ENCODE data around the gene HFM1.
"Not testable (repeated sequence)": the region's sequence is repeated elsewhere in the genome, so short reads cannot be mapped to it uniquely, and the experiment has no call there.

Gene HFM1, protein sequence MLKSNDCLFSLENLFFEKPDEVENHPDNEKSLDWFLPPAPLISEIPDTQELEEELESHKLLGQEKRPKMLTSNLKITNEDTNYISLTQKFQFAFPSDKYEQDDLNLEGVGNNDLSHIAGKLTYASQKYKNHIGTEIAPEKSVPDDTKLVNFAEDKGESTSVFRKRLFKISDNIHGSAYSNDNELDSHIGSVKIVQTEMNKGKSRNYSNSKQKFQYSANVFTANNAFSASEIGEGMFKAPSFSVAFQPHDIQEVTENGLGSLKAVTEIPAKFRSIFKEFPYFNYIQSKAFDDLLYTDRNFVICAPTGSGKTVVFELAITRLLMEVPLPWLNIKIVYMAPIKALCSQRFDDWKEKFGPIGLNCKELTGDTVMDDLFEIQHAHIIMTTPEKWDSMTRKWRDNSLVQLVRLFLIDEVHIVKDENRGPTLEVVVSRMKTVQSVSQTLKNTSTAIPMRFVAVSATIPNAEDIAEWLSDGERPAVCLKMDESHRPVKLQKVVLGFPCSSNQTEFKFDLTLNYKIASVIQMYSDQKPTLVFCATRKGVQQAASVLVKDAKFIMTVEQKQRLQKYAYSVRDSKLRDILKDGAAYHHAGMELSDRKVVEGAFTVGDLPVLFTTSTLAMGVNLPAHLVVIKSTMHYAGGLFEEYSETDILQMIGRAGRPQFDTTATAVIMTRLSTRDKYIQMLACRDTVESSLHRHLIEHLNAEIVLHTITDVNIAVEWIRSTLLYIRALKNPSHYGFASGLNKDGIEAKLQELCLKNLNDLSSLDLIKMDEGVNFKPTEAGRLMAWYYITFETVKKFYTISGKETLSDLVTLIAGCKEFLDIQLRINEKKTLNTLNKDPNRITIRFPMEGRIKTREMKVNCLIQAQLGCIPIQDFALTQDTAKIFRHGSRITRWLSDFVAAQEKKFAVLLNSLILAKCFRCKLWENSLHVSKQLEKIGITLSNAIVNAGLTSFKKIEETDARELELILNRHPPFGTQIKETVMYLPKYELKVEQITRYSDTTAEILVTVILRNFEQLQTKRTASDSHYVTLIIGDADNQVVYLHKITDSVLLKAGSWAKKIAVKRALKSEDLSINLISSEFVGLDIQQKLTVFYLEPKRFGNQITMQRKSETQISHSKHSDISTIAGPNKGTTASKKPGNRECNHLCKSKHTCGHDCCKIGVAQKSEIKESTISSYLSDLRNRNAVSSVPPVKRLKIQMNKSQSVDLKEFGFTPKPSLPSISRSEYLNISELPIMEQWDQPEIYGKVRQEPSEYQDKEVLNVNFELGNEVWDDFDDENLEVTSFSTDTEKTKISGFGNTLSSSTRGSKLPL (N-terminal part only)

GRCh38 chr1:91404151-91405012, at the start of gene HFM1:
Gene HFM1, minus strand, starts transcription at chr1:91404837. Its CDS starts 3,755 bp downstream, at chr1:91401082.
- in situ Hi-C loops (cut with MboI; ENCODE audit: low sequenced_read_pairs): no loop called here

GRCh38 chr1:91454136-91454535, 49.5 kb upstream of the HFM1 start:
- in situ Hi-C loops (cut with MboI; ENCODE audit: low sequenced_read_pairs): no loop called here

DNA sequence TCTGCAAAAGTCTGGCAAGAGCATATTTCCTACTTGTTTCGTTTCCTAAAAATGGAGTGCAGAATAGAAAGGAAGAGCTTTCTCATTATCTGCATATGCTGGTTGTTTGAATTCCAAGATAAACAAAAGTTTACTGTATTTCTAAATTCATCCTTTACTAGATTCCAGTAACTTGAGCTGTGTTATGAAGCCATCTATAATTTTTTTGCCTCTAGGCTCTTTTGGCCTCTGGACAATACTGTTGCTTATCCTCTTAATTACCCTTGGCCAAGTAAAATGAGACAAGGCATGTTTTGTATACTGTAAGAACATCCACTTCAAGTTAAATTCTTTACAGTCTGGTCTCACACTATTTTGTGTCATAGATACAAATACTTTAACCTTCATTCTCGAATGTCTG, 45.6 kb upstream of the HFM1 start:
- in situ Hi-C loops (cut with MboI; ENCODE audit: low sequenced_read_pairs): no loop called here

DNA sequence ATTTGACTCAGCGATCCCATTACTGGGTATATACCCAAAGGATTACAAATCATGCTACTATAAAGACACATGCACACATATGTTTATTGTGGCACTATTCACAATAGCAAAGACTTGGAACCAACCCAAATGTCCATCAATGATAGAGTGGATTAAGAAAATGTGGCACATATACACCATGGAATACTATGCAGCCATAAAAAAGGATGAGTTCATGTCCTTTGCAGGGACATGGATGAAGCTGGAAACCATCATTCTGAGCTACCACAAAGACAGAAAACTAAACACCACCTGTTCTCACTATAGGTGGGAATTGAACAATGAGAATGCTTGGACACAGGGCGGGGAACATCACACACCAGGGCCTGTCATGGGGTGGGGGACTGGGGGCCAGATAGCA, 43.1 kb upstream of the HFM1 start:
- in situ Hi-C loops (cut with MboI; ENCODE audit: low sequenced_read_pairs): not testable (repeated sequence)

GRCh38 chr1:91441980-91442379, 37.3 kb upstream of the HFM1 start:
- in situ Hi-C loops (cut with MboI; ENCODE audit: low sequenced_read_pairs): not testable (repeated sequence)

GRCh38 chr1:91440847-91441246, 36.2 kb upstream of the HFM1 start:
- in situ Hi-C loops (cut with MboI; ENCODE audit: low sequenced_read_pairs): no loop called here

GRCh38 chr1:91439016-91439415, 34.4 kb upstream of the HFM1 start:
- in situ Hi-C loops (cut with MboI; ENCODE audit: low sequenced_read_pairs): no loop called here

GRCh38 chr1:91428182-91428798, 23.7 kb upstream of the HFM1 start:
- in situ Hi-C loops (cut with MboI; ENCODE audit: low sequenced_read_pairs): no loop called here

GRCh38 chr1:91427741-91428140, 23.1 kb upstream of the HFM1 start:
- in situ Hi-C loops (cut with MboI; ENCODE audit: low sequenced_read_pairs): no loop called here

- in situ Hi-C loops (cut with MboI; ENCODE audit: low sequenced_read_pairs): not testable (repeated sequence)
These were observed 17.9 kb upstream of the HFM1 start for GRCh38 chr1:91422523-91422922.

GRCh38 chr1:91412371-91412770, 7.7 kb upstream of the HFM1 start:
- in situ Hi-C loops (cut with MboI; ENCODE audit: low sequenced_read_pairs): no loop called here

DNA sequence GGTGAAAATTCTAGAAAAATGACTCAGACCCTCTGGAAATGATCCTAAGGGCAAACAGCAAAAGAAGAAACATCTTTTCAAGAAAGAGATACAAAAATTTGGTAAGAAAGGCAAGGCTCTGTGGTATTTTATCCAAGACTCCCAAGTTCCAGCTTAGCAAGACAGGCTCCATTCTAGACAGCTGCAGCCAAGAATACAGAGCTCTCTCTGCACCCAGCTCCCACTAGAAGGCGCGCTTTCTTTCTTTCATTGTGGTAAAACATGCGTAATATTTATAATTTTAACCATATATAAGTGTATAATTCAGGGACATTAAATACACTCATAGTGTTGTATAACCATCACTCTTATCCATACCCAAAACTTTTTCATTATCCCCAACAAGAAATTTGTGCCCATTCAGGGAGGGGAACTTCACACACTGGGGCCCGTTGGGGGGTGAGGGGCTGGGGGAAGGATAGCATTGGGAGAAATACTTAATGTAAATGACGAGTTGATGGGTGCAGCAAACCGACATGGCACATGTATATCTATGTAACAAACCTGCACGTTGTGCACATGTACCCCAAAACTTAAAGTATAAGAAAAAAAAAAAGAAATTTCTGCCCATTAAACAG, 2.2 kb upstream of the HFM1 start:
- in situ Hi-C loops (cut with MboI; ENCODE audit: low sequenced_read_pairs): no loop called here

DNA sequence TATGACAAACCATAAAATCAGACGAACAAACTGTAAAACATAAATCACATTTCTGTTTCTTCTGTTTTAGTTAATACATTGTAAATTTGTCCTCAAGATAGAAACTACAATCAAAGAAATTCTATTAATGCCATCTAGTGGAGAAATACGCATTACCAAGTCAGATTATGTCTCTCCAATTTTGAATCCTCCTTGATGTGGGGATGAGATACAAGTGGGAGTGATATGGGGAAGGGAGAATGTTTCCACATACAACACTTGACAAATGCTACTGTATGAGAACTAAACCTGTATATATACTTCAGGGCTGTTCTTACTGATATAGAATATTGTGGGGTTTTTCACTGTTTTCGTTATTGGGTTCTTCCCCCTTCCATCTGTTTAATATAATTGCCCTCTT, 2.6 kb downstream of the HFM1 start:
- in situ Hi-C loops (cut with MboI; ENCODE audit: low sequenced_read_pairs): no loop called here

DNA sequence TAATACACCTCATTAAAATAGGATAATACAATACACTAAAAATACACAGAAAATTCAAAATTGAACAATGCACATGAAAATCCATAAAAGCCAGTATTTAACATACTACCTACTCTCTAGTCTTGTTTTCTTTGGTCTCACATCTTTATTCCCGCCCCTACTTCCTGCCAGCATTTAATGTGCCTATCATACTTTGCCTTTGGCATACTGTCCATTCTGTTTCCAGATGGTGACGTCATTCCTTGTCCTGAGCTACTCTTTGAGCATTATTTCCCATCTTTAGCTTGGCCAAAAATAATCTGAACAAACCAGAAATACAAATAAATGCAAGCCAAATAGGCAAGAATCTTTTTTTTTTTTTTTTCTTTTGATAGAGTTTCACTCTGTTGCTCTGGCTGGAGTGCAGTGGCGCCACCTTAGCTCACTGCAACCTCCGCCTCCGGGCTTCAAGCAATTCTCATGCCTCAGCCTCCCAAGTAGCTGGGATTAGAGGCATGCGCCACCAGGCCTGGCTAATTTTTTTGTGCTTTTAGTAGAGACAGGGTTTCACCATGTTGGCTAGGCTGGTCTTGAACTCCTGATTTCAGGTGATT, 4.4 kb downstream of the HFM1 start:
- in situ Hi-C loops (cut with MboI; ENCODE audit: low sequenced_read_pairs): no loop called here

- in situ Hi-C loops (cut with MboI; ENCODE audit: low sequenced_read_pairs): no loop called here
These were observed 6.3 kb downstream of the HFM1 start for GRCh38 chr1:91398291-91398690.

GRCh38 chr1:91397605-91398004, 7.0 kb downstream of the HFM1 start:
- in situ Hi-C loops (cut with MboI; ENCODE audit: low sequenced_read_pairs): no loop called here

GRCh38 chr1:91393042-91393441, 11.6 kb downstream of the HFM1 start:
- in situ Hi-C loops (cut with MboI; ENCODE audit: low sequenced_read_pairs): no loop called here

DNA sequence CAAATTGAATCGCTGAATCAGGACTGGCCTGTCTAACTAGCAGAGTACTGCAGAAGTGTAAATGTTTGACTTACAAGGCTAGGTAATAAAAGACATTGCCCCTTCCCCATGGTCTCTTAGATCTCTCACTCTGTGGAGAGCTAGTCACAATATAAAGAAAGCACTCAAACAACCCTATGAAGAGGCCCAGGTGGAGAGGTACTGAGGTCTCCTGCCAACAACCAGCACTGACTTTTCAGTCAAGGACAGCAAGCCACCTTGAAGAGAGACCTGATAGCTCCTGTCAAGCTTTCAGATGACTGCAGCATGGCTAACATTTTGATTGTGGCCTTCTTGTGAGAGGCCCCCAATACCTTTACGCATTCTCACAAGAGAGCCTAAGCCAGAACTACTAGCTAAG, 18.5 kb downstream of the HFM1 start:
- in situ Hi-C loops (cut with MboI; ENCODE audit: low sequenced_read_pairs): no loop called here

- in situ Hi-C loops (cut with MboI; ENCODE audit: low sequenced_read_pairs): no loop called here
These were observed 21.2 kb downstream of the HFM1 start for GRCh38 chr1:91383456-91383855.
